EH (cell line): ENCODE results near the gene LRRK1.

Experiments
- DNase-seq: peaks from one replicate; pipeline ENCODE4 v3.0.0-alpha.2; 2015; ENCODE audit warnings: low read depth

The LRRK1 gene

DNA sequence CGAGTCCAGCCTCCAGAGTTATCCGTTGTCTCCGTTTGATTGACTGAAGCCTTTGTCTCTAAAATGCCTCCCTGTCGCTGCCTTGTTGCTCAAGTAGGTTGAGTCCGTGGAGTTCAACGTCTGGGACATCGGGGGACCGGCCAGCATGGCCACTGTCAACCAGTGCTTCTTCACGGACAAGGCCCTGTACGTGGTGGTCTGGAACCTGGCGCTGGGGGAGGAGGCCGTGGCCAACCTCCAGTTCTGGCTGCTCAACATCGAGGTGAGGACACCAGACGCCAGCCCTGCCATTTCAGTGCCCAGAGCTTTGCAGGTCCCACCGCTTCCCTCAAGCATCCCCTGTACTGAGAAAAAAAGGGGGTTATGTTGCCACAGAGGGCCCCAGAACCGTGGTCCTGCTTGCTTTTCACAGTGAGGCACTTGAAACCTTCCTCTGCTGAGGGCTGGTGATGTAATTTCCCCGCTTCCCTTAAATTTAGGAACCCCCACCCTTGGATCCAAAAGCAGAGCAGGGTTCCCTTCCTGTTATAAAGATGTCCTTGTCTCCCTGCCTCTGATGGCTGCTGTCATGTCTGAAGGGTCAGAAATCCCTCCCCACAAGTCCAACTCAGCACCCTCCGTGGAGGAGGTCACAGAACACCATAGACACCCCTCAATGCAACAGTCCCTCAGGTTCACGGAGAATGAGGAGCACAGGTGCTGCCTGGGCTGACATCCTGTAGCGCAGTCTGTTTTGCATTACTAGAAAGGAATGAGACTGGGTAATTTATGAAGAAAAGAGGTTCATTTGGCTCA lies 105.7 kb downstream of the LRRK1 start:
- no peak for DNase-seq

DNA sequence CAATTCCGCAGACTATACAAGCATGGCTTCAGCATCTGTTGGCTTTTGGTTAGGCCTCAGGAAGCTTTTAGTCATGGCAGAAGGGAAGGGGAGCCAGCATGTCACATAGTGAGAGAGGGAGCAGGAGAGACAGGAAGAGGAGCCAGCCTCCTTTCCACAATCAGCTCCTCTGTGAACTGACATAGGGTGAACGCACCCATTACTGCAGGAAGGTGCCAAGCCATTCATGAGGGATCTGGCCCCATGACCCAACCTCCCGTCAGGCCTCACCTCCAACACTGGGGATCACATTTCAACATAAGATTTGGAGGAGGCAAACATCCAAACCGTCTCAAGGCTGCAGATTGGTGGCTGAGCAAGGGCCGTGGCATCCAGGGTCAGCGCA lies 106.3 kb downstream of the LRRK1 start:
- no peak for DNase-seq

GRCh38 chr15:101025896-101026631 lies 106.9 kb downstream of the LRRK1 start:
- no peak for DNase-seq

- no peak for DNase-seq
Measured at GRCh38 chr15:101026656-101027272, 107.6 kb downstream of the LRRK1 start.

- no peak for DNase-seq
Measured at GRCh38 chr15:101027273-101027901, 108.2 kb downstream of the LRRK1 start.

- DNase-seq, result no peak
Measured at GRCh38 chr15:101027920-101028319, 108.8 kb downstream of the LRRK1 start.

GRCh38 chr15:101028321-101028720 lies 109.2 kb downstream of the LRRK1 start:
- no peak for DNase-seq

DNA sequence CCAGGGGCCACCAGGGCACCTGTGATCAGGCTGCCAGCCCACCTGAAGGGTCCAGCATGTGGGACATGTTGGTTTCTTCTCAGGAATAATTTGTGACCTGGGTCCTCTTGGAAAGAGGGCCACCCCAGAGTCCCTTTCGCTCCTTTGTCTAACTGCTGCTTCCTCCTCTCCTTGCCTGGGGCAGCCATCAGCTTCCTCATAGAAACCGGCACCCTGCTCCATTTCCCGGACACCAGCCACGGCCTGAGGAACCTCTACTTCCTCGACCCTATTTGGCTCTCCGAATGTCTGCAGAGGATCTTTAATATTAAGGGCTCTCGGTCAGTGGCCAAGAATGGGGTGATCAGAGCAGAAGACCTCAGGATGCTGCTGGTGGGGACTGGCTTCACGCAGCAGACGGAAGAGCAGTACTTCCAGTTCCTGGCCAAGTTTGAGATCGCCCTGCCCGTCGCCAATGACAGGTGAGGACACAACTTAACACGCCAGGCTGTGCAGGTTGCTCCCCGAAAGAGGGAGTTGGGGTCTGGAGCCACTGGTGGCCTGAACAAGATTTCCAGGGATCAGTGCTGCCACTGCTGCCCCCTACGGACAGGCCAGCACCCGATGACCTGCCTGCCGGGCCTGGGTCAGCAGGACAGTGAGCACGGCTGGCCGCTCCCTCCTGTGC lies 109.7 kb downstream of the LRRK1 start:
- no peak for DNase-seq

DNA sequence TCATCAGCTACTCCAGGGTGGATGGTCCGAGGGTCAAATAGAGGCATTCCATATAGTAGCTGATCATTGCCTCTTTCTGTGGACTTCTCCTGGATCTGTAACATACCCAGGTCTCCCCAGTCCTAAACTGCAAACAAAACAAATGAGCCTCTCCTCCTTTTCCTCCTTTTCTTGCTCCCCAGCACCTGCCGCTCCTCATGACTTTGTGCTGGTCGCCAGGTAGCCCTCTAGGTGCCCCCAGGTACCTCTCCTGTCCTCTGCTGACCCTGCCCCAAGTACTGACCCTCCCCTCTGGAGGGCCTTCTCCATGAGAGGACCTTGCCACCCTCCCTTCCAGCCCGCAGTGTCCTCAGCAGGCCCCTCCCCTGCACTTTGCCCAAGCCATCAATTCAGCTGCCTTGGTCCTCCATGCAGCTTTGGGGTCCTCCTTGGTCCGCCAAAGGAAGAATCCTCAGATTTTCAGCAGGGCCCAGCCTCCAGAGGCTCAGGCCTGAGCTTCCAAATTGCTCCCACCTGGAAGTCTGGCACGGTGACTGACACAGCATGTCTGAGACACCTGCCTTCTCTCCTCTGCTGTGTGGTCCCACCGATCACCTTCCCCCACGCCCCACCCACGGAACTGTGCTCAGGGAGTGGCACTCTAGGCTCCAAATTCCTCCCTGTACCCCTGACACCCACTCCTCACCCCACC lies 111.0 kb downstream of the LRRK1 start:
- DNase-seq, result no peak

DNA sequence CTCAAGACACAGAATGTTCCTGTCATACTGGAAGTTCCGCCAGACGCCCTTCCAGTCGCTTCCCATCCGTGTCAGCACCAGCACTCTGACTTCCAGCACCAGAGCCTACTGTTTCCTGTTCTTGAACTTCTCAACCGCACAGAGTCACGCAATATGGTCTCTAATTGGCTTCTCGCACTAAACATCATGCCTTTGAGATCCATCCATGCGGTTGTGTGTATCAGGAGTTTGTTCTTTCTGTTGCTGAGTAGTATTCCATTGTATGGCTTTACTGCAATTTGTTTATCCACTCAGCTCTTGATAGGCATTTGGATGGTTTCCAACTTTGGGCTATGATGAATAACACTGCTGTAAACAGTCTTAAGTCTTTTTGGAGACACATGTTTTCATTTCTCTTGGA lies 112.1 kb downstream of the LRRK1 start:
- DNase-seq, result peak; percentile 44

- no peak for DNase-seq
Measured at GRCh38 chr15:101033801-101034200, 114.6 kb downstream of the LRRK1 start.

DNA sequence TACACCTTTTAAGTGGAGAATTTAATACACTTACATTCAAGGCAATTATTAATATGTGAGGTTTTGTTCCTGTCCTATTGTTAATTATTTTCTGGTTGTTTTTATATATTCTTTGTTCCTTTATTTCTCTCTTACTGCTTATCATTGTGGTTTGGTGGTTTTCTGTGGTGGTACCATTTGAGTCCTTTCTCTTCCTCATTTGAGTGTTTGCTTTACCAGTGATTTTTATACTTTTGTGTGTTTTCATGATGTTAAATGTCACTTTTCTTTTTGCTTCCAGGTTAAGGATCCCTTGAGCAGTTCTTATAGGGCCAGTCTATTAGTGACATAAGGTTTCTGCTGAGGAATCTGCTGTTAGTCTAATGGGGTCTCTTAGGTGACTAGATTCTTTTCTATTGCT lies 116.5 kb downstream of the LRRK1 start:
- DNase-seq, result no peak

DNA sequence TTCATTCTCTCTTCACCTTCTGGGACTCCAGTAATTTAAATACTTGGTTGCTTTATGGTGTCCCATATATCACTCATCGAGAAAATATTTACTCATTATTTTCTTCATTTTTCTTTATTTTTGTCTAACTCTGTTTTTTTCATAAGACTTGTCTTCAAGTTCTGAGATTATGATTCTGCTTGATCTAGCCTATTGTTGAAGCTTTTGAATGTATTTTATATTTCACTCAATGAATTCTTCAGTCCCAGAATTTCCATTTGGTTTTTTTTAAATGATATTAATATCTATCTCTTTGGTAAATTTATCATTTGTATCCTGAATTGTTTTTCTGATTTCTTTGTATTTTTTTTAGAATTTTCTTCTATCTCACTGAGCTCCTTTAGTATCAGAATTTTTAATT lies 117.0 kb downstream of the LRRK1 start:
- DNase-seq, result no peak

DNA sequence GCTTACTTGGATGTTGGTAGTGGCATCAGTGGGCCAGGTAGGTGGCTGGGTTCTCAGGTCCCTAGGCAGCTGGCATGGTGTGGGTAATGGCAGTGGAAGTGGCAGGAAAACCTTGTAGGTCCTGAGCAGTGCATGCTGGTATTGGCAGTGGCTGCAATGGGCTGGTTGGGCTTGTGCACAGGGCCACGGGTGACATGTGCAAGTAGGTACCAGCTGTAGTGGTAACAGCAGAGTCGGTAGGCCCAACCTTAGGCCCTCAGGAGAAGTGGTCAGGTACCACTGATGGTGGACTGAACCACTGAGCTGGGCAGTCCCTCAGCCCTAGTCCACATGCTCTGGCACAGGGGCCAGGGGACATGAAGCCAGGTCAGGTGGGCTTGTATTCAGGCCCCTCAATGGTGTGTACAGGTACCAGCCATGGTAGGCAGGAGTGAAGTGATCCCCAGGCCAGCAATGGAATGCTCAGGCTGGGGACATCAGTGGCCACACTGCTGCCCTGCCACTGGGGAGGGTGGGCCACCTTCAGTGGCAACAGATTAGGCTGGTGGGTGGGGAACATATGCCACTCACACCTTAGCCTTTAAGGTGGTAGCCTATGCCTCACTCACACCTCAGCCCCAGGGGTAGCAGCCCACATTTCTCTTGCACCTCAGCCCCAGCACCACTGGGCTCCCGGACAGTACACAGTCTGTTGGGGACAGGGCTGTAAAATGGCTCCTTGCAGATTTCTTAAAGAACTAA lies 118.1 kb downstream of the LRRK1 start:
- no peak for DNase-seq

GRCh38 chr15:101038327-101039003 lies 119.3 kb downstream of the LRRK1 start:
- no peak for DNase-seq

DNA sequence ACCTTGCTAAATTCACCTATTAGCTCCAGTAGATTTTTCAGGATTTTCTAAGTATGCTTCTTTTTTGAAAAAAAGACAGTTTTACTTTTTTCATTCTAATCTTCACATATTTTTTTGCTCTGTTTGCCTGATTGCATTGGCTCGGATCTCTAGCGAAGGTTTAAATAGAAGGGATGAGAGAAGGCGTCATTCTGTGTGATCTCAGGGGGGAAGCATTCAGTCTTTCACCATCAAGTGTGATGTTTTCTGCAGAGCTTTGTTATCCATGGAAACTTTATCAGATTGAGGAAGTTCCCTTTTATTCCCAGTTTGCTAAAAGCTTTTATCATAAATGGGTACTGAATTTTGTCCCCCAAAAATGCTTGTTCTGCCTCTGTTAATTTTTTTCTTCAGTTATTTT lies 120.3 kb downstream of the LRRK1 start:
- DNase-seq, result peak; percentile 22

GRCh38 chr15:101042320-101042719 lies 123.2 kb downstream of the LRRK1 start:
- DNase-seq, result no peak

GRCh38 chr15:101043011-101043410 lies 123.9 kb downstream of the LRRK1 start:
- no peak for DNase-seq

DNA sequence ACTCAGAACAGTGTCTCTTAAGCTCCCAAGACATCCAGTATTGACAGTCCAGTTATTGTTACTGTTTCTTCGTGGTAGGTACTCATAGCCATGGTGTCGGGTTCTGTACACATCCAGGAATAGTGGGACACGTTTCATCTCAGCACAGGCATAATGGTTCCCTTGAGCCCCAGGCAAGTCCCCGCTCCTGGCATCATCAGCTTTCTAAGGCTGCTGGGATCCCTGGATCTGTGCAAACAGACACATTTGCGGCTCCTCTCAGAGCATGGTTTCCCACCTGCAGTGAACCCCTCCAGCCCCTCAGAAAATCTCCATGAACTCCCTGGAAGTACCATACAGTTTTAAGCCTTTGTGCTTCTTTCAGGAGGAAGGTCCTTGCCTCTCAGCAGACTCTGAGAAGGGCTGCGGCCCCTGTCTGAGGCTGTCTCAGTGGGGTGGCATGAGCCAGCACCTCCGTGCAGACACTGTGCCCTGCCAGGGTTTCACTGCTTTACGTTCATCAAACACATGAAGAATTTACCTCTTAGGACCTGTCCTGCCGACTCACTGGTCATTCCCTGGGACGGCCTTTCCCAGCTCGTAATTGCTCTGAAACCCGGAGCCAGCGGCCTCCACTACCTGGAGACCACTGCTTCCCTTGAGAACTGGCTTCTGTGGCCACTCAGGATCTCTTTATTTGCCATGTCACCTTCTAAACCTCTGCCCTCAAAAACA lies 124.9 kb downstream of the LRRK1 start:
- DNase-seq, result no peak
